NCI-H345 (cell line): ENCODE results near the gene SPATA45.

ENCODE experiments used
- DNase-seq: peaks from one replicate; lab custom pipeline; 2025; lab: John Stamatoyannopoulos, UW

The SPATA45 gene

DNA sequence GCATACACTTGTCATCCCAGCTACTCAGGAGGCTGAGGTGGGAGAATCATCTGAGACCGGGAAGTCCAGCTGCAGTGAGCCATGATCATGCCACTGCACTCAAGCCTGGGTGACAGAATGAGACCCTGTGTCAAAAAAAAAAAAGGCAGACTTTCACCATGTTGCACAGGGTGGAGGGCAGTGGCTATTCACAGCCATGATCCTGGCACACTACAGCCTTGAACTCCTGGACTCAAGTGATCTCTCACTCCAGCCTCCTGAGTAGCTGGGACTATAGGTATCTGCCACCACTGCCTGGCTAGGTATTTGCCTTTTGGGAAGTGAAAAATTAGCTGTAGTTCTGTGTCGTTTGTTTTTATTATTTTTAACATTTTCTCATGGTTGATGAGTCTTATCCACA lies 19.1 kb downstream of the SPATA45 start:
- no peak for DNase-seq

DNA sequence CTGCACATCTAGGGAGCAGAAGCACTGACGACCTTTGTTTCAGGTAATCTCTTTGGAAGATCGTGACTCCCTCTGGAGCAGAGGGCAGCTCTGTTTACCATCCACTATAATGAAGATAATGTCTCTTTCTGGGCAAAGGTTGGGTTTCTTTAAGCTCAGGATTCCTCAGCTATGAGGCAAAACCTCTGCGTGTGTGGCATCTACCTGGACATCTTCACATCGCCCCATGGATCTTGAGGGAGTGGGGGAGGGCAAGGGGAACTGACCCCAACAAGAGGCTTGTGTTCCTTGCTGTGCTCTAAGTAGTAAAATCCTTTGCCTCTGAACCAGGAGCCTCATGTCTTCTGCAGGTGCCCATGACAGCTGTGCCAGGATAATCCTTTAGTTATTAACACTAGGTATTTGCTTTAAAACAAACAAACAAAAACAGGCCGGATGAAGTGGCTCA lies 19.6 kb downstream of the SPATA45 start:
- no peak for DNase-seq

DNA sequence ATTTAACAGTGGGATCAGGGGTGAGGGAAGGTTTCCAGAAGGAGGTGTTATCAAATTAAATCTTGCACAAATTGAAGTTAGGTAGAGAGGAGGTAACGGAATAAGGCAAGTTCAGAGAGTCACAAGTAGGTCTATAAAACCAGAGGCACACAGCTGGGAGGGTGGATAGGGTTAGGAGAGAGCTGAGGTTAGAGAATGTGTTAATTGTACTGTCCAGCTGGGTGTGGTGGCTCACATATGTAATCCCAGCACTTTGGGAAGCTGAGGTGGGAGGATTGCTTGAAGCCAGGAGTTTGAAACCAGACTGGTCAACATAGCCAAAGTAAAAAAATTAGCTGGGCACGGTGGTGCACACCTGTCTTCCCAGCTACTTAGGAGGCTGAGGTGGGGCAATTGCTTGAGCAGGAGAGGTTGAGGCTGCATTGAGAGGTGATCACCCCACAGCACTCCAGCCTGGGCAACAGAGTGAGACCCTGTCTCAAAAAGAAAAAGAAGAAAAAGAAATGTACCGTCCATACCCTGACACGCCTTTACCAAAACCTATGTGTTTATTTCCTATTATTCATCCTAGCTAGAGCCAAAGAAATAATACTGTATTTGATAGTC lies 20.2 kb downstream of the SPATA45 start:
- DNase-seq = no peak

DNA sequence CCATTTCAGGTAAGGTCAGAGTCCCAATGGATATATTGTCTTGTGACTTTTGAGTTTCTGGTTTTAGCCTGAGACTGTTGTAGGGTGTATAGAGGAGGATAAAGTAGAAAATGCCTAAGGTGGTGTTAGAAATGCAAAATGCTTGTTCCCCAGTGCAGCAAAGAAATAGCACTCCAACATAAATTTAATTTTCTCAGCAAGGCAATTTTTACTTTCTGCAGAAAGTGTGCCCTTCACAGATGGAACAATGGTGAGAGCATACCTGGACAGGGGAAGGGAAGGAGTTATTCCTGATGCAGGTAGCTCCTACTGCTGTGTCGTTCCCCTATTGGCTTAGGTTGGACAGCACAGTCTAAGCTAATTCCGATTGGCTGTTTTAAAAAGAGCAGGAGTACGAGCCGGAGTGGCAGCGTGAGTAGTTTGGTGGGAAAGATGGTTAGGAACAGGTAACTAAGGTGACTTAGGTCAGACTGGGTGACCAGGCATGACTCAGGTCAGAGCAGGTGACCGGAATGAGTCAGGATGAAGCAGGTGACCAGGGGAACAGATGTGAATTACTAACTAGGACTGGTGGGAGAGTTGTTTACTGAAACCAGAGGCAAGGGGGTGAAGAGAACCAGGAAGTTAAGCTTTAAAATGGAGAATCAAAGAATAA lies 21.5 kb downstream of the SPATA45 start:
- no peak for DNase-seq

DNA sequence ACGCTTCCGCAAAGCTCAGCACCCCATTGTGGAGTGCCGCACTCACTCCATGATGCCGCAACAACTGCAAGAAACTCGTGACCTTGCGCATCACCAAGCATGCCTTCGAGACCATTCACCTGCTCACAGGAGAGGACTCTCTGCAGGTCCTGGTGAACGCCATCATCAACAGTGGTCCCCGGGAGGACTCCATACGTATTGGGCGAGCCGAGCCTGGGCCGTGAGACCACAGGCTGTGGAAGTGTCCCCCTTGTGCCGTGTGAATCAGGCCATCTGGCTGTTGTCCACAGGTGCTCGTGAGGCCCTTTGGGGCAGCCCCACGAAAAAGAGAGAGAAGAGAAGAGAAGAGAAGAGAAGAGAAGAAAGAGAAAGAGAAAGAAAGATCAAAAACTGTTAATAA lies 23.2 kb downstream of the SPATA45 start:
- no peak for DNase-seq

DNA sequence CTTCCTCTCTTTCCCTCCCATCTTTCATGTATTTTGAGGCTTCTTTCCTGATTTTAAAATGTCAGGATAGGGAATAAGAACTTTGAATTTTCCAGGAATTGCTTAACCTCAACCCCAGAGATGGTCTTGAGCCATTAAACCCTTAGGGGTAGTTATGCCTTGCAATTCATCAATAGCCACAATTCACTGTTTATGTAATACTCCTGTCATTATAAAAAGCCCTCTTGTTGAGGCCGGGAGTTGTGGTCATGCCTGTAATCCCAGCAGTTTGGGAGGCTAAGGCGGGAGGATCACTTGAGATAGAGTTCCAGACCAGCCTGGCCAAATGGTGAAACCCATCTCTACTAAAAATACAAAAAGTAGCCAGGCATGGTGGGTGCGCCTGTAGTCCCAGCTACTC lies 24.5 kb downstream of the SPATA45 start:
- no peak for DNase-seq

DNA sequence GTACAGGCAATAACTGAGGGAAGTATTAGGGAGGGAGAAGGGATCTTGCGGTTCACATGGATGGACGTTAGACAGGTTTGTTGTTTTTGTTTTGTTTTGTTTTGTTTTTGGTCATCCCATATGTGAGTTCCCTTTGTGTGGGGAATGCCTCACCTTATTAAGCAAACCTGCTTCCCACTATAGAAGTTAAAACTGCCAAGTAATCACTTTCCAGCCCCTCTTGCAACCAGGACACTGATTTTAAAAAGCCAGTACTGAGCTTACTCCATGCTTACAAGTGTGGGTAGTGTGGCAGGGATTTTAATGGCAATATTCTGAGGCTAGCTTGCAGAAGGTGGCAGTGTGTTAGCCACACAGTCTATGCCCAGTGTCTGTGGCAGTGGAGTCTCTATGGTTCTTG lies 26.5 kb downstream of the SPATA45 start:
- DNase-seq = no peak

DNA sequence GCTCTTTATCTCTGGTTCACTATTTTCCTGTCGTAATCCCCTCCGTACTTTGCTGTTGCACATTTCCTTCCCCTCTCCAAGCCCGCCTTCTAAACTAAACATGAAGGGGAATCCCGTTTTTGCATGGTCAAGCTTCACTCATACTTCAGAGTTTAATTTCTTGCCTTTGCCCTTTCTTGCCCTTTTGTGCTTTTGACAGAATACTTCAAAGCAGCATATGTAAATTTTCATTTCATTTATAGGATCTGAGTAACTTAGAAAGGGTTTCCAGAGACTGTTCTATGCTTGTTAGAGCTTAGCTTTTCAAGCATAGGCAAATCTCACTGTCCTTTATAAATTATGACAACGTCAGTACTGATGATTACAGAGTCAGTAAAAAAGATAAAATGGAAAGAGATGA lies 27.7 kb downstream of the SPATA45 start:
- no peak for DNase-seq

DNA sequence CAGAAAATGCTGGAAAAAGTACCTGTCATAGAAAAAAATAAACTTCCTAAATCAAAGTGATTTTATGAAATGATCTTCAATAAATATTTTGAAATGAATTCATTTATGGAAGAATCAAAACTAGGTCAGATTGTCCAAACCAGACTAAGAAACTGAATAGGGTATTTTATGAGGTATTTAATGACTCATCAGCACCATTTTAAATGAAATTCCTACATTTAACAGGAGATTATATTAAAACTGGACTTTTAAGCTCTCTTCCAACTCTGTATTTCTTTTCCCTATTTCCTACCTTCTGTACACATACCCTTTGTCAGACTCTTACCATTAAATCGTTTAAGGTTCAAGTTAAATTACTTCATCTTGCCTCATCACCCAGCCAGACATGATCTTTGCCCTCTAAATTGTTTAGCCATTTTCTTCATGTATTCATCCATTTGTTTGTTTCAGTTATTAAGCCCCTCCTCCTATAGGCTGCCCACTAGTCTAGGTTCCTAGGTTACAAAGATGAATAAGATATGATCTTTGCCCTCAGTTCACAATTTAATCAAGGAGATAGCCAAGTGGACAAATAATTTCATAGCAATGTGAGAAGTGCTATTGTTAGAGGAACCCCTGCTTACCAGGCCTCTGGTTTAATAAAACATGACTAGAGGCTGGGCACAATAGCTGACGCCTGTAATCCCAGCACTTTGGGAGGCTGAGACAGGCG lies 30.7 kb downstream of the SPATA45 start:
- DNase-seq = no peak

DNA sequence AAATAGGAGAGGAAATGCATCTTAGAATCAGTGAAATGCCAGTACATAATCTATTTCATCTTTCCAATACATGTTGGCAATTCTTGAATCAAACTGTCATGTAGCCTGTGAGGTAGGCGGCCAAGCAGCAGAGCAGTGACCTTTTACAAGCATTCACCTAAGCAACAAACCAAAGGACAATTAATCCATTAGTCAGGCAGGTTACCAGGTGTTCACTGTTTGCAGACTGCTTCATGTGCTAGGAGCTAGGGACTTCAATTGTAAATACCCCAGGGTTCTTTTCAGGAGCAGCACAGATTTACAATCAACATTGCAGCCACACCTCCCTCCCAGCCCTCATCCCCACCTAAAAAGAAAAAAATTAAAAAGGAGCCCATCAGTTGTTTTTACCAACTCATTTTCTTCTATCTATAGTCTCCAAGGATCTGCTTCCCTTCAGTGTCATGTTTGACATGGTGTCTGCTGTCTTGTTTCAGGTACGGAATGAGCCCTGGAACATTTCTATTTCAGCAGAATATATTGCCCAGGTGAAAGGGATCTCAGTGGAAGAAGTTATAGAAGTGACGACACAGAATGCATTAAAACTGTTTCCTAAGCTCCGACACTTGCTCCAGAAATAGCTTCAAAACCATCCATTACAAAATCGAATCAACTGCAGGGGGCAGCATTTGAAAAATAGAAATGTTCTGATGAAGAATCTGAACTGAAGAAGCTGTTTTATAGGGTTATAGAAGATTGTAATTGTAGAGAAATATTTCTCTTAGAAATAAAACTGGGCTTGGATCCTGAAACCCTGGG lies 32.7 kb downstream of the SPATA45 start:
- DNase-seq = peak; percentile 78

DNA sequence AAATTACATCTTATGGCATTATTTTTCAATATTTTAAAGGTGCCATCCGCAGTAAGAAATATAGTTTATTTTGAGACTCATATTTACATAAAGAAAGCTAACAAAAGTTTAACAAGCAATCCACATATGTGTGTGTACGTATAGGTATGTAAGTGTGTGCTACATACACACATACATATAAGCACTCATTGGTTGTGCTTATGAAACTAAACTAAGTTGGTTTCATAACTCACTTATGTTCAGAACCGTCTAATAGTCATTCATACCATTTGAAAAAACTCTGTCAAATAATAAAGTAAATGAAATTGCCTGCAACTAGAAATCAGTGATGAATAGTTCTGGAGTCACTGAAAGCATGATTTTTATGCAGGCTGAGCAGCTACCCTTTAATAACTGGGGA lies 41.7 kb downstream of the SPATA45 start:
- no peak for DNase-seq

DNA sequence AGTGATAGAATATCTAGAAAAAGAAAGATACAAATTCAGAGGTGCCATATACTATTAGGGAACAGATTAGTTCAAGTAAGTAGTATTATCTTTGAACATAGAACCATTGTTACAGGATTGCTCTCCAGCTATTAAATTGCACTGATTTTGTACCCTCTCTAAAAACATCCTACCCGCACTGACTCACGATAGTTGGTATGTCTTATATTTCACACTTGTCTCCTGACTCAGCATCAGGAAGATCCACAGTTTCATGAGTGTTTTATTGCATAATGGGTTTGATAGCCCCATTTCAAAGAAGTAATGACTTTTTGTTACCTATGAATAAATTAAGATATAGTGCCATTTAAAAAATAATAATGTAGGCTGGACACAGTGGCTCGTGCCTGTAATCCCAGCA lies 49.8 kb downstream of the SPATA45 start:
- DNase-seq = no peak

DNA sequence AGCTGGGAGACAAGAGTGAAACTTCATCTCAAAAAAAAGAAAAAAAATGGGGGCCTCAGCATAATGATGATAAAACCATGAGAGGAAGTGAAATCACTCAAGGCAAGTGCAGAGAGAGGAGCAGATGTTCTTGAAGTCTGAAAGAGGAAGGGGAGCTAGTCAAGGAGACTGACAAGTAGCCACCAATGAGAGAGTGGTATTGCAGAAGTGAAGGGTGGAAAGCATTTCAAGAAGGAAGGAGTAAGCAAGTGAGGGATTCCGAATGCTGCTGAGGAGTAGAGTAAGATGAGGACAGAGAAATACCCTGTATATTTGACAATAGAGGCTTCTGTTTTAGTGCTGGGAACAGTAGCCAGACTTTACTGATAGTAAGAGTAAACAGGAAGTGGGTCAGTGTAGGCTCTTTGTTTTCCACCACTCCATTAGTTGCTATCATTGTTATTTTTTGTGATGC lies 52.9 kb downstream of the SPATA45 start:
- no peak for DNase-seq

DNA sequence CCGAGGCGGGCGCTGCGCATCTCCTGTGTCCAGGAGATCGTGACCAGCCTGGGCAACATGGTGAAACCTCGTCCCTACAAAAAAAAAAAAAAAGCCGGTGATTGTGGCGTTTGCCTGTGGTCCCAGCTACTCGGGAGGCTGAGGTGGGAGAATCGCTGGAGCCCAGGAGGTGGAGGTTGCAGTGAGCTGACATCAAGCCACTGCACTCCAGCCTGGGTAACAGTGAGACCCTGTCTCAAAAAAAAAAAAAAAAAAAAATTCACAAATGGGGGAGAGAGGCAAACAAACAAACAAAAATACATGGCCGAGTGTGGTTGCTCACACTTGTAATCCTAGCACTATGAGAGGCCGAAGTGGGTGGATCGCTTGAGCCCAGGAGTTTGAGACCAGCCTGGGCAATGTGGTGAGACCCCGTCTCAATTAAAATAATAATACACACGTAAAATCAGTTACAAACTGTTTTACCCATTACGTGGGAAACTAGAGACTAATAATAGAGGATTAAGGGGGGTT lies 55.0 kb downstream of the SPATA45 start:
- no peak for DNase-seq

DNA sequence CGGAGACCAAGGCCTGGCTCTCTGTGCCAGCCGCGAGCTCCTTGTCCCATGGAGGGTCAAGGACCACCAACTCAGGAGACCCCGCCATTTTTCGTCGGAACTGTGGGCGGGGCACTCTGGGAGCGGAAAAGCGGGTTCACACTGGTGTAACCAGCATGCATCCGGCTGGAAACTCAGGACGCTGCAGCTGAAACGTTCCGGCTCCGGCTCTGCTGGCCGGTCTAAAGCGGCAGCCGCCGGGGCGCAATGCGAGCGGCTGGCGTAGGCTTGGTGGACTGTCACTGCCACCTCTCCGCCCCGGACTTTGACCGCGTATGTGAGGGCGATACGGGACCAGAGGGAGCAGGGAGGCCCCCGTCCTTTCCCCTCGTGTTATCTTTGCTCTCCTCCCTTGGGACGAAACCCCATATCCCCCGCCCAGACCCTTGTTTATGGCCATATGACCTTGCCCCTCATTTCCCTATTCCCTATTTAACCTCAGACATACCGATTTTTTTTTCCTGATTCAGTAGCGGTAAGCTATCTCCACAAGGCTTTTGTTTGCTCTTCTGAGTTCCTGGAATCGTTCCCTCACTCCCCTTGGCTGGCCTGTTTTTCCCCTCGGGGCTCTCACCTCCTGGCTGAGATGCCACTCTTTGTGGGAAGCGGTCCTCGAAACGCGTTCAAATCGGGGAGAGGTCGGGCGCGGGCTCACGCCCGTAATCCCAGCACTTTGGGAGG lies 55.6 kb downstream of the SPATA45 start, which contains the start of the genes NSL1 and TATDN3:
NSL1 (minus strand) TSS at position 102 of the 720 bp plus-strand sequence; CDS start at position 88, 14 bp downstream.
TATDN3 (plus strand) TSS at position 219 of the 720 bp plus-strand sequence; CDS start at position 247, 28 bp downstream.
- peak; percentile 94 for DNase-seq

DNA sequence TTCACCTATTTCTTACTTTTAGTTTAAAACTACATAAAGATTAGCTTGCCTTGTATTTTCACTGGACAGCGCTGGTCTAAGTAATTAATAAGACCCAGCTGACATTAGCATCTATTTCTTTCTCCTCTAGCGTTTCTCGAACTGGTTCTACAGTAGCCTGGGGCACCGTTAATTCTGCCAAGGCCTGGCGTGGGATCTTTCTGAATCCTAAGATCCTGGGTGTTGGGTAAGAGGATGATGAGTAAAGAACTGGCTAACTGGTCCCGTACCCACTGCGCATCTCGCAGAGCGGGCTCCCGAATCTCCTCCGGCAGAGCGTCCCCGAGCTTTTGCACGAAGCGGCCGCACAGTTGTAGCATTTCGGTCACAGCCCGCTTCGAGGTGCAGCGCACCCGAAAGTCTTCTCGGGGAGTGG lies 56.2 kb downstream of the SPATA45 start:
- peak; percentile 79 for DNase-seq

DNA sequence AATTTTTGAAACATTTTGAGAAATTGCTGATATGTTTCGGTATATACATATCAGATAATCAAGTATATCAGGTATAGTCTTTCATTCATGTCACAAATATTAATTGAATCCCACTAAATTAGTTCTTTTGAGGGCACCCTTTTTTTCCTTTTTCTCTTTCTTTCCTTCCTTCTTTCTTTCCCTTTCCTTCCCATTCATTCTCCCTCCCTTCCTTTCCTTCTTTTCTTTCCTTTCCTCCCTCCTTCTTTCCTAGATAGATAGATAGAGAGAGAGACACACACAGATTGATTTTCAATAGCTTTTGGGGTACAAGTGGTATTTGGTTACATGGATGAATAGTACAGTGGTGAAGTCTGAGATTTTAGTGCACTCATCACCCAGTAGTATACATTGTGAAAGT lies 61.6 kb downstream of the SPATA45 start:
- no peak for DNase-seq

DNA sequence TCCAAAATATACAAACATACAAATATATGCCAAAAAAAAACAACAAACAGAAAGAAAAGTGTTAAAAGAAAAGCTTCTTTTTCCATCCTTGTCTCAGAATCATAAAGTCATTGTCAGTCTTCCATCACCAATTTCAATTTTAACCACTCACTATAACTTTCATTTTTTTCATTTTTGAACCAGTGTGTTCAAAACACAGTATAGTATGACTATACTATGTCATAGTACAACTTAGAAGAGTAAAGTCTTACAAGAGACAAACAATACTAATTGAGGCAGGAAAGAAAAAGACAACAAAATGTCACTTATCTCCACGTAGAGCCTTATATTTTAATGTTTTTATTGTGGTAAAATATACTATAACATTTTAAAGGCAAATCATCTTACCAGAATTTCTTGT lies 63.5 kb downstream of the SPATA45 start:
- no peak for DNase-seq

DNA sequence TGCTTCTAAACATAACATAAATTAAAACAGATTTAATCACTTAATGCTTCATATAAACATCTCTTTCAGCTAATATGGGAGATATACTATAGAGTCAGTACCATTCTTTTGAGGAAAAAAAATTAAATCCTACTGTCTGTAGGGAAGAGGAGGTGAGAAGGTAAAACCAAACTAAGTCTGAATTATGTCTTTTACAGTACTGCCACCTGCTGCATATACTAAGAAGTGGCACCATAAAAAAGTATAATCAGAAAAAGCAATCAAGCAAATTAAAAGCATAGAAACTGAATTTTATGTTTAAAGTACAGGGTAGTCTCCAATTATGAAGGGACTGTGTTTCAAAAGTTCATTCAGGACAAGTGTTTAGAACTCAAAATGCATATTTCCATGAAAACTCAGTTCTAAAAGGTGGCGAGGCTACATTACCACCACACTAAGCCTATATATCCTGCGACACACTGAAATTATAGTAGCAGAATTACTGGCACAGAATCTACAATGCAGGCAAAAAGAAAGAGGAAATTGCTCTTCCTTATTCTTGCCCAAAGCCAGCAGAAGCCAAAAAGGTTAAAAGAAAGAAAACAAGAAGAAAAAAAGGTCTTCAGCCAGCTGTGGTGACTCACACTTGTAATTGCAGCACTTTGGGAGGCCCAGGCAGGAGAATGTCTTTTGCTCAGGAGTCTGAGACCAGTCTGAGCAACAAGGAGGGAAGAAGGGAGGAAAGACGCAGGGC lies 64.9 kb downstream of the SPATA45 start:
- DNase-seq = peak; percentile 14

DNA sequence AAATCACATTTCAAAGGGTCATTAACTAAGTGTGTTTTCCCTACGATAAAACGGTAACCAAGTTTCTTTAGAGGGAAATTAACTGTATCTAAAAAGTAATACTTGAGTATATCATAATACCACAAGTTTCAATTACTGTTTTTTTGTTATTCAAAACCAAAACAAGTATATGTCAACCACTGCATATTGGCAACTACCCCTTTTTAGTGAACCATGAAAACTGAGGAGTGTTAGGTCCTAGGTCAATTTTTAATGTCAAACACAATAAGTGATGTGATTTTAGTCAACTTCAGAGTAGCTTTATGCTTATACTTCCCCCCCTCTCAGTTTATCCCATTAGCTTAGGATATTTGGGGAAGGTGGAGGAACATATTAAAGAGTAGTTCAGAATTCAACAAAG lies 66.2 kb downstream of the SPATA45 start:
- no peak for DNase-seq

DNA sequence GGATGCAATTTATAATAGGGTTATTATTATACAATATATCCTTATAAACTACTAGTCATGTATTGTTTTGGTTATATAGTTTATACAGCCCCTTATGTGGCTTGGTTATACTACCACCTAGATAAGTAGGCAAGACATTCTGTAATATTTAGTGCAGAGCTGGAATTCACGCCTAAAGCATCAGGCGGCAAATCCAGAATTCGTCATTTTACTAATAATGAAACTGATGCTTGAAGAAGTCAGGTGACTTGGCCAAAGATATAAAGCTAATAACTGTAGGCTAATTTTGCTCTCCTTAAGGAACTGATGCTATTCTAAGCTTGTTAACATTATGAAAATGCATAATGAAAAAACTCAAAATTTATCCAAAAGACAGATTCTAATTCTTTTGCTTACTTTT lies 66.7 kb downstream of the SPATA45 start:
- no peak for DNase-seq
